Upper lobe of left lung (tissue), 4 donors: ENCODE data around the gene LRRC10.

Source experiments
- EP300 ChIP-seq, 4 donors: sonication (generic); formaldehyde crosslinking; IDR thresholded peaks; one replicate each; pipeline ENCODE4 v1.5.1; 2017; ENCODE audit warnings: antibody characterized with exemption in 4 of 4, control low read depth in 2 of 4
- POLR2A ChIP-seq, 4 donors: fragments of 450-650 bp; IDR thresholded peaks; one replicate each; pipeline ENCODE4 v1.5.1; 2016 to 2017; ENCODE audit warnings: antibody characterized with exemption in 4 of 4, mild to moderate bottlenecking in 2 of 4
- TF ChIP-seq, protein P1 (sequence below), 6 experiments: fragments of 450-650 bp in 4 of 6; fragments of 200-600 bp in 2 of 6; sonication (generic) in 2 of 6; IDR thresholded peaks; one replicate each; pipeline ENCODE4 v1.5.1; 2016 to 2019; ENCODE audit warnings: antibody characterized with exemption in 6 of 6

DNA sequence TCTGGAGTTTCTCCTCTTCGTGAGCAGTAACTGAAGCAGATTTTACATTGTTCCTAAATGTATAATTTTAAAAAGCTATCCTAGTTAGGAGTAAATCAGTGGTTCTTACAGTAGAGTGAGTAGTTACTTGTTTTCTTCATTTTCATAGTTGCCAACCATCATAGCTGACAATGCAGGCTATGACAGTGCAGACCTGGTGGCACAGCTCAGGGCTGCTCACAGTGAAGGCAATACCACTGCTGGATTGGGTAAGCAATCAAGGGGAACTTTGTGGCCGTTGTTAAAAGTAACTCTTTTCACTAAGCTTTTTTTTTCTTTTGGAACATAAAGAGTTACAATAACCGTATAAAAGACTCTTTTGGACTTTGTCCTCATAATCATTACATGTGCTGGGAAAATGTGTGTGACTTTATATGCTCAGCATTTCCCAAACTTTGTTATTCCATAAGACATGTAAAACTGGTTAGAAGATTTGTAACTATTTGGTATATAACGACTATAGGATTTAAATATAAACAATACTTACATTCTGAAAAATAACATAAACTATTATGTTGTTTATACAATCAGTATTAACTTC, 12.4 kb downstream of the LRRC10 start:
- TF ChIP-seq, protein P1, sequence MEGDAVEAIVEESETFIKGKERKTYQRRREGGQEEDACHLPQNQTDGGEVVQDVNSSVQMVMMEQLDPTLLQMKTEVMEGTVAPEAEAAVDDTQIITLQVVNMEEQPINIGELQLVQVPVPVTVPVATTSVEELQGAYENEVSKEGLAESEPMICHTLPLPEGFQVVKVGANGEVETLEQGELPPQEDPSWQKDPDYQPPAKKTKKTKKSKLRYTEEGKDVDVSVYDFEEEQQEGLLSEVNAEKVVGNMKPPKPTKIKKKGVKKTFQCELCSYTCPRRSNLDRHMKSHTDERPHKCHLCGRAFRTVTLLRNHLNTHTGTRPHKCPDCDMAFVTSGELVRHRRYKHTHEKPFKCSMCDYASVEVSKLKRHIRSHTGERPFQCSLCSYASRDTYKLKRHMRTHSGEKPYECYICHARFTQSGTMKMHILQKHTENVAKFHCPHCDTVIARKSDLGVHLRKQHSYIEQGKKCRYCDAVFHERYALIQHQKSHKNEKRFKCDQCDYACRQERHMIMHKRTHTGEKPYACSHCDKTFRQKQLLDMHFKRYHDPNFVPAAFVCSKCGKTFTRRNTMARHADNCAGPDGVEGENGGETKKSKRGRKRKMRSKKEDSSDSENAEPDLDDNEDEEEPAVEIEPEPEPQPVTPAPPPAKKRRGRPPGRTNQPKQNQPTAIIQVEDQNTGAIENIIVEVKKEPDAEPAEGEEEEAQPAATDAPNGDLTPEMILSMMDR (IDR thresholded peaks at IDR 0.05) = no peak
- TF ChIP-seq EP300 (IDR thresholded peaks at IDR 0.05) = no peak
- TF ChIP-seq POLR2A (IDR thresholded peaks at IDR 0.05) = no peak
